ENCODE results near the gene NEURL1B. TPM values are rescaled to one million over a fixed set of nuclear protein-coding genes. Genes with fewer than 3 reads are reported as not detected.

NEURL1B gene
- total and polyA plus RNA-seq, 4 donors: 1.5 to 10.0 (median 5.5) TPM

DNA sequence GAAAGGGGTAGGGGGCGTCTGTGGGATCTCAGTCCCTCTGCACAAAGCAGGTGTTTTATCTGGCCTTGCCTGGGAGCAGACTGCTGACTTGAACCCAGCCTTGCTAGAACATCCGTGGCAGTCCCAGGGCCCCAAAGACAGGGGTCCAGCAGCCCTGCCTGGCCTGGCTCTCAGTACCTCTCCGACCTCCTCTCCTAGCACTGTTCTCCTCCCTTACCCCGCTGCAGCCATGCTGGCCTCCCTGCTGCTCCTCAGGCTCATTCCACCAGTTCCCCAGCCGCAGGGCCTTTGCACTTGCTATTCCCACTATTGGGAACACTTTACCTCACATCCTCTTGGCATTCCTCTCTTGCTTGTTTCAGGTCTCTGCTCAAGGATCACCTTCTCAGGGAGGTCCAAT, 84.7 kb downstream of the NEURL1B start:
- Histone ChIP-seq H3K9ac (ENCODE audit: low read depth in 1 of 2, low read length in 2 of 2) (no peak overlapping the region), H3K36me3 (ENCODE audit: control insufficient read depth in 4 of 4, insufficient read depth in 3 of 4, low read depth in 1 of 4, low read length in 3 of 4) (no peaks in the 10 kb centered on the region), H3K9me3 (ENCODE audit: control insufficient read depth in 4 of 4, low read length in 3 of 4) (no peaks in the 10 kb centered on the region), H3K4me3 (ENCODE audit: low read depth in 1 of 3, low read length in 3 of 3) (no peak overlapping the region), H3K27me3 (ENCODE audit: control insufficient read depth in 4 of 4, insufficient read depth in 4 of 4, low read length in 3 of 4) (no peaks in the 10 kb centered on the region), H3K4me1 (ENCODE audit: control insufficient read depth in 4 of 4, insufficient read depth in 4 of 4, low read length in 3 of 4) (peaks cover 21 to 56% (median 45%) of the 10 kb centered on the region in 4 donors), H3K27ac (ENCODE audit: low read depth in 1 of 2, low read length in 2 of 2) (peak overlapping the region; percentile 85 to 89)
- WGBS: 89% methylated on average over 5 of the region's 5 CpGs
- DNase-seq (ENCODE audit: low spot score): no peak
- TF ChIP-seq RXRA (IDR thresholded peaks at IDR 0.05) (no peak), HNF4G (IDR thresholded peaks at IDR 0.05) (no peak), NR2F2 (IDR thresholded peaks at IDR 0.05) (no peak), EGR1 (IDR thresholded peaks at IDR 0.05; ENCODE audit: low read depth in 2 of 2) (no peak), FOXA2 (IDR thresholded peaks at IDR 0.05) (no peak), HNF4A (conservative IDR thresholded peaks at IDR 0.05) (no peak), GABPA (IDR thresholded peaks at IDR 0.05 in 1 of 2, conservative IDR thresholded peaks at IDR 0.05 in 1 of 2) (no peak), RAD21 (IDR thresholded peaks at IDR 0.05) (no peak), YY1 (IDR thresholded peaks at IDR 0.05) (no peak), TAF1 (conservative IDR thresholded peaks at IDR 0.05) (no peak), SP1 (IDR thresholded peaks at IDR 0.05) (no peak), FOXA1 (IDR thresholded peaks at IDR 0.05) (no peak), JUND (IDR thresholded peaks at IDR 0.05) (no peak)
- TF ChIP-seq, protein P1, sequence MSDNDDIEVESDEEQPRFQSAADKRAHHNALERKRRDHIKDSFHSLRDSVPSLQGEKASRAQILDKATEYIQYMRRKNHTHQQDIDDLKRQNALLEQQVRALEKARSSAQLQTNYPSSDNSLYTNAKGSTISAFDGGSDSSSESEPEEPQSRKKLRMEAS (IDR thresholded peaks at IDR 0.05): no peak
- TF ChIP-seq, protein P2, sequence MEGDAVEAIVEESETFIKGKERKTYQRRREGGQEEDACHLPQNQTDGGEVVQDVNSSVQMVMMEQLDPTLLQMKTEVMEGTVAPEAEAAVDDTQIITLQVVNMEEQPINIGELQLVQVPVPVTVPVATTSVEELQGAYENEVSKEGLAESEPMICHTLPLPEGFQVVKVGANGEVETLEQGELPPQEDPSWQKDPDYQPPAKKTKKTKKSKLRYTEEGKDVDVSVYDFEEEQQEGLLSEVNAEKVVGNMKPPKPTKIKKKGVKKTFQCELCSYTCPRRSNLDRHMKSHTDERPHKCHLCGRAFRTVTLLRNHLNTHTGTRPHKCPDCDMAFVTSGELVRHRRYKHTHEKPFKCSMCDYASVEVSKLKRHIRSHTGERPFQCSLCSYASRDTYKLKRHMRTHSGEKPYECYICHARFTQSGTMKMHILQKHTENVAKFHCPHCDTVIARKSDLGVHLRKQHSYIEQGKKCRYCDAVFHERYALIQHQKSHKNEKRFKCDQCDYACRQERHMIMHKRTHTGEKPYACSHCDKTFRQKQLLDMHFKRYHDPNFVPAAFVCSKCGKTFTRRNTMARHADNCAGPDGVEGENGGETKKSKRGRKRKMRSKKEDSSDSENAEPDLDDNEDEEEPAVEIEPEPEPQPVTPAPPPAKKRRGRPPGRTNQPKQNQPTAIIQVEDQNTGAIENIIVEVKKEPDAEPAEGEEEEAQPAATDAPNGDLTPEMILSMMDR (IDR thresholded peaks at IDR 0.05; ENCODE audit: low read depth, low read length, missing input control): no peak
- TF ChIP-seq, protein P3, sequence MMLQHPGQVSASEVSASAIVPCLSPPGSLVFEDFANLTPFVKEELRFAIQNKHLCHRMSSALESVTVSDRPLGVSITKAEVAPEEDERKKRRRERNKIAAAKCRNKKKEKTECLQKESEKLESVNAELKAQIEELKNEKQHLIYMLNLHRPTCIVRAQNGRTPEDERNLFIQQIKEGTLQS (IDR thresholded peaks at IDR 0.05): no peak
- TF ChIP-seq, protein P4, sequence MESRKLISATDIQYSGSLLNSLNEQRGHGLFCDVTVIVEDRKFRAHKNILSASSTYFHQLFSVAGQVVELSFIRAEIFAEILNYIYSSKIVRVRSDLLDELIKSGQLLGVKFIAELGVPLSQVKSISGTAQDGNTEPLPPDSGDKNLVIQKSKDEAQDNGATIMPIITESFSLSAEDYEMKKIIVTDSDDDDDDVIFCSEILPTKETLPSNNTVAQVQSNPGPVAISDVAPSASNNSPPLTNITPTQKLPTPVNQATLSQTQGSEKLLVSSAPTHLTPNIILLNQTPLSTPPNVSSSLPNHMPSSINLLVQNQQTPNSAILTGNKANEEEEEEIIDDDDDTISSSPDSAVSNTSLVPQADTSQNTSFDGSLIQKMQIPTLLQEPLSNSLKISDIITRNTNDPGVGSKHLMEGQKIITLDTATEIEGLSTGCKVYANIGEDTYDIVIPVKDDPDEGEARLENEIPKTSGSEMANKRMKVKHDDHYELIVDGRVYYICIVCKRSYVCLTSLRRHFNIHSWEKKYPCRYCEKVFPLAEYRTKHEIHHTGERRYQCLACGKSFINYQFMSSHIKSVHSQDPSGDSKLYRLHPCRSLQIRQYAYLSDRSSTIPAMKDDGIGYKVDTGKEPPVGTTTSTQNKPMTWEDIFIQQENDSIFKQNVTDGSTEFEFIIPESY (IDR thresholded peaks at IDR 0.05): no peak
- TF ChIP-seq, protein P5, sequence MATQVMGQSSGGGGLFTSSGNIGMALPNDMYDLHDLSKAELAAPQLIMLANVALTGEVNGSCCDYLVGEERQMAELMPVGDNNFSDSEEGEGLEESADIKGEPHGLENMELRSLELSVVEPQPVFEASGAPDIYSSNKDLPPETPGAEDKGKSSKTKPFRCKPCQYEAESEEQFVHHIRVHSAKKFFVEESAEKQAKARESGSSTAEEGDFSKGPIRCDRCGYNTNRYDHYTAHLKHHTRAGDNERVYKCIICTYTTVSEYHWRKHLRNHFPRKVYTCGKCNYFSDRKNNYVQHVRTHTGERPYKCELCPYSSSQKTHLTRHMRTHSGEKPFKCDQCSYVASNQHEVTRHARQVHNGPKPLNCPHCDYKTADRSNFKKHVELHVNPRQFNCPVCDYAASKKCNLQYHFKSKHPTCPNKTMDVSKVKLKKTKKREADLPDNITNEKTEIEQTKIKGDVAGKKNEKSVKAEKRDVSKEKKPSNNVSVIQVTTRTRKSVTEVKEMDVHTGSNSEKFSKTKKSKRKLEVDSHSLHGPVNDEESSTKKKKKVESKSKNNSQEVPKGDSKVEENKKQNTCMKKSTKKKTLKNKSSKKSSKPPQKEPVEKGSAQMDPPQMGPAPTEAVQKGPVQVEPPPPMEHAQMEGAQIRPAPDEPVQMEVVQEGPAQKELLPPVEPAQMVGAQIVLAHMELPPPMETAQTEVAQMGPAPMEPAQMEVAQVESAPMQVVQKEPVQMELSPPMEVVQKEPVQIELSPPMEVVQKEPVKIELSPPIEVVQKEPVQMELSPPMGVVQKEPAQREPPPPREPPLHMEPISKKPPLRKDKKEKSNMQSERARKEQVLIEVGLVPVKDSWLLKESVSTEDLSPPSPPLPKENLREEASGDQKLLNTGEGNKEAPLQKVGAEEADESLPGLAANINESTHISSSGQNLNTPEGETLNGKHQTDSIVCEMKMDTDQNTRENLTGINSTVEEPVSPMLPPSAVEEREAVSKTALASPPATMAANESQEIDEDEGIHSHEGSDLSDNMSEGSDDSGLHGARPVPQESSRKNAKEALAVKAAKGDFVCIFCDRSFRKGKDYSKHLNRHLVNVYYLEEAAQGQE (IDR thresholded peaks at IDR 0.05): no peak
